Right lobe of liver (tissue), 6 donors: Measurements from ENCODE around the gene MPZL1. TPM values are rescaled to one million over a fixed set of nuclear protein-coding genes. Genes with fewer than 3 reads are reported as not detected.
A peak's percentile ranks its signal among the peaks of the same experiment; 100 is the strongest.

Experiments
- ATAC-seq, 4 donors: fragments of 200-7000 bp; cut with Tn5 transposase; one replicate each; pipeline ENCODE4 v1.9.1; 2020; ENCODE audit warnings: mild to moderate bottlenecking in 4 of 4, moderate library complexity in 4 of 4
- DNase-seq, 3 donors: peaks; one replicate each; pipeline ENCODE4 v3.0.0-alpha.2; 2020
- H3K27ac ChIP-seq, 3 donors: fragments of 200-600 bp; one replicate each; pipeline ENCODE4 v1.8.0; 2022
- H3K27me3 ChIP-seq, 2 donors: fragments of 200-600 bp; one replicate each; pipeline ENCODE4 v1.8.0; 2022
- H3K36me3 ChIP-seq, 4 donors: fragments of 200-600 bp; sonication (generic) in 1 of 4; one replicate each; pipeline versions ENCODE4 v1.5.1 to v1.8.0; 2017 to 2022; ENCODE audit warnings: control low read depth in 1 of 4
- H3K4me1 ChIP-seq, 4 donors: fragments of 200-600 bp; sonication (generic) in 1 of 4; one replicate each; pipeline versions ENCODE4 v1.5.1 to v1.8.0; 2017 to 2022; ENCODE audit warnings: control low read depth in 1 of 4
- H3K4me3 ChIP-seq, 3 donors: fragments of 200-600 bp; one replicate each; pipeline ENCODE4 v1.8.0; 2022
- H3K9me3 ChIP-seq, 4 donors: fragments of 200-600 bp; sonication (generic) in 1 of 4; one replicate each; pipeline versions ENCODE4 v1.5.1 to v1.8.0; 2017 to 2022; ENCODE audit warnings: control low read depth in 1 of 4
- POLR2A ChIP-seq: fragments of 450-650 bp; IDR thresholded peaks from one replicate; pipeline ENCODE4 v1.6.1; 2017; ENCODE audit warnings: antibody characterized with exemption, mild to moderate bottlenecking
- WGBS: methylation state at CpG from one replicate; pipeline ENCODE4 v1.1.6; 2018; ENCODE audit warnings: low coverage, low lambda C conversion rate; ENCODE audit not compliant: insufficient coverage; ENCODE audit errors: missing lambda C conversion rate; 5-methylcytosine and 5-hydroxymethylcytosine counted together
- intact Hi-C, 2 donors: fragments of 100-400 bp; cut with DNase I; formaldehyde crosslinking; loops; one replicate each; pipeline versions ENCODE4 v1.11.2 to v1.14.1; 2022
- total RNA-seq, 6 experiments: library from RNA; depleted of rRNA in 2 of 6; stranded (reverse); fragments of >200 nt in 2 of 6; fragmentation: NEBNext Ultra II Directional in 3 of 6; extraction: Animal tissue kit (Norgen Biotek cat#: 25700) in 3 of 6; gene quantifications; one replicate each; pipeline versions ENCODE4 v1.1.0 to v1.2.4, GENCODE V29; 2016 to 2023
- TF ChIP-seq, protein P1 (sequence below), 4 donors: fragments of 200-600 bp in 3 of 4; fragments of 450-650 bp in 1 of 4; IDR thresholded peaks; one replicate each; pipeline versions ENCODE4 v1.5.1 to v1.8.0; 2016 to 2022; ENCODE audit warnings: antibody characterized with exemption in 4 of 4, mild to moderate bottlenecking in 2 of 4
- donor health status: DM: no; HTN: yes; CAD: no.
- donor health status: DM: no; HTN: no; CAD: no.
- donor health status: DM: no; HTN: no; CAD: no.
- donor health status: DM: no; HTN: yes; CAD: no.
- donor health status: DM: no; HTN: yes; CAD: no.

MPZL1 gene
- total RNA-seq, 6 experiments from 2014 or later, result 15.7 to 43.3 (median 18.9) TPM

DNA sequence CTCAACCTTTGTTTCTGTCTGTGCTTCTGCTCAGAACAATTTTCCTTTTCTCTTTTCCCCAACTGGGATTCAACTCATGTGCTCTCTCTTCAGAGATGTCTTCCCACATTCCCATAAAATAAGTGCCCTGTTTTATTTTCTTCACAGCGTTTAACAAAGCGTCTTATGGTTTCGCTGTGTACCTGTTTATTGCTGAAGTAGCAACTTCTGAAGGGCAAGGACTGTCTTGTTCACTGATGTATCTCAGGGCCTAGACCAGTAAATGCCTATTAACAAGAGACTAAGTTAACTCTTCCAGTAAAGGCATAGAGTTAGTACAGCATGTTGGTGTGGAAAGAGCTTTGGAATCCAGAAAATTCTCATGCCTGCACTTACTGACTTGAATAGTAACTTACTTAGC, 42.9 kb upstream of the MPZL1 start:
- Histone ChIP-seq H3K27ac (no peak overlapping the region), H3K36me3 (peaks cover 0 to under 1% (median 0%) of the 10 kb centered on the region in 4 donors), H3K4me3 (no peak overlapping the region), H3K27me3 (no peaks in the 10 kb centered on the region), H3K4me1 (no peaks in the 10 kb centered on the region), H3K9me3 (no peaks in the 10 kb centered on the region)
- WGBS, result 97% methylated on average over 3 of the region's 3 CpGs
- ATAC-seq (no peak), DNase-seq (no peak)
- intact Hi-C loops, result no loop called here
- no peak for TF ChIP-seq POLR2A
- TF ChIP-seq, protein P1, sequence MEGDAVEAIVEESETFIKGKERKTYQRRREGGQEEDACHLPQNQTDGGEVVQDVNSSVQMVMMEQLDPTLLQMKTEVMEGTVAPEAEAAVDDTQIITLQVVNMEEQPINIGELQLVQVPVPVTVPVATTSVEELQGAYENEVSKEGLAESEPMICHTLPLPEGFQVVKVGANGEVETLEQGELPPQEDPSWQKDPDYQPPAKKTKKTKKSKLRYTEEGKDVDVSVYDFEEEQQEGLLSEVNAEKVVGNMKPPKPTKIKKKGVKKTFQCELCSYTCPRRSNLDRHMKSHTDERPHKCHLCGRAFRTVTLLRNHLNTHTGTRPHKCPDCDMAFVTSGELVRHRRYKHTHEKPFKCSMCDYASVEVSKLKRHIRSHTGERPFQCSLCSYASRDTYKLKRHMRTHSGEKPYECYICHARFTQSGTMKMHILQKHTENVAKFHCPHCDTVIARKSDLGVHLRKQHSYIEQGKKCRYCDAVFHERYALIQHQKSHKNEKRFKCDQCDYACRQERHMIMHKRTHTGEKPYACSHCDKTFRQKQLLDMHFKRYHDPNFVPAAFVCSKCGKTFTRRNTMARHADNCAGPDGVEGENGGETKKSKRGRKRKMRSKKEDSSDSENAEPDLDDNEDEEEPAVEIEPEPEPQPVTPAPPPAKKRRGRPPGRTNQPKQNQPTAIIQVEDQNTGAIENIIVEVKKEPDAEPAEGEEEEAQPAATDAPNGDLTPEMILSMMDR (IDR thresholded peaks at IDR 0.05), result no peak

DNA sequence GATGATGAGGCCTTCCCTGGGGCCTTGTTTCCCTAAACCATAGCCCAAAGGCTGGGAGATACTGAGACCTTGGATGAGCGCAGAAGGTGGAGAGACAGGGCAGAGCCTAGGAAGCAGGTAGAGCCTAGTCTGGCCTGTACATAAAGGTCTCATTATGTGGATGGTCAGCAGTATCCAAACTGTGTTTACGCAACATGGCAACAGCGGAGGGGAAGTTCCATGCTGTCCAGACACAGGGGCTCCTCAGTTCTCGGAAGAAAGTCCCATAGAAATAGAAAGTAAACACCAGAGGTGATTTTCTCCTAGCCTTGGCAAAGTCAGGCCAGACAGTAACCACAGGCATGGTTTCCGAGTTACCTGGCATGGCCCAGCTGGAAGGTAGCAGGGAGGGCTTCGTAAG, 42.1 kb upstream of the MPZL1 start:
- Histone ChIP-seq H3K27ac (no peak overlapping the region), H3K4me1 (no peaks in the 10 kb centered on the region), H3K4me3 (no peak overlapping the region), H3K27me3 (no peaks in the 10 kb centered on the region), H3K36me3 (no peaks in the 10 kb centered on the region), H3K9me3 (no peaks in the 10 kb centered on the region)
- TF ChIP-seq, protein P1 (IDR thresholded peaks at IDR 0.05), result no peak
- no peak for TF ChIP-seq POLR2A
- WGBS, result 84% methylated on average over 4 of the region's 6 CpGs
- intact Hi-C loops, result loop anchor here in 1 of 2 donors (10.0 kb wide), 1 partner anchor 75 kb away; no protein-coding TSS in a partner anchor
- DNase-seq (no peak), ATAC-seq (peak; percentile 33 to 62 (median 53))

DNA sequence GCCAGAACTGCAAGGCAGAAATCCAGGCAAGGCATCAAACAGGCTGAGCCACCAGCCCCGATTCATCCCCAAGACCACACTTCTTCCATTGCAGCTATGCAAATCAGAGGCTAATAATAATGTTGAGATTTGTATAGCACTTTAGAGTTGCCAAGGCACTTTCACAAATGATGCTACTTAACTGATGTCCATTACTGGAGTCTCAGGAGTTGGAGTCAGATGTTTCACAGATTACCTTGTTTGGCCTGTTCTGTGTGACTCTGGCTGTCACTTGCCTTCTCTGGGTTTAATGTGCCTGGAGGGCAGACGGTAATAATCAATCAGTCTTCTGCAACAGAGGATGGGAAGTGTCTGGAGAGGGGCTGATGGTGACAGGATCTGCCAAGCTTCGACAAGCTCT, 40.8 kb upstream of the MPZL1 start:
- intact Hi-C loops, result loop anchor here in 1 of 2 donors (10.0 kb wide), 1 partner anchor 76 kb away; no protein-coding TSS in a partner anchor
- WGBS, result 42% methylated on average over 2 of the region's 3 CpGs

DNA sequence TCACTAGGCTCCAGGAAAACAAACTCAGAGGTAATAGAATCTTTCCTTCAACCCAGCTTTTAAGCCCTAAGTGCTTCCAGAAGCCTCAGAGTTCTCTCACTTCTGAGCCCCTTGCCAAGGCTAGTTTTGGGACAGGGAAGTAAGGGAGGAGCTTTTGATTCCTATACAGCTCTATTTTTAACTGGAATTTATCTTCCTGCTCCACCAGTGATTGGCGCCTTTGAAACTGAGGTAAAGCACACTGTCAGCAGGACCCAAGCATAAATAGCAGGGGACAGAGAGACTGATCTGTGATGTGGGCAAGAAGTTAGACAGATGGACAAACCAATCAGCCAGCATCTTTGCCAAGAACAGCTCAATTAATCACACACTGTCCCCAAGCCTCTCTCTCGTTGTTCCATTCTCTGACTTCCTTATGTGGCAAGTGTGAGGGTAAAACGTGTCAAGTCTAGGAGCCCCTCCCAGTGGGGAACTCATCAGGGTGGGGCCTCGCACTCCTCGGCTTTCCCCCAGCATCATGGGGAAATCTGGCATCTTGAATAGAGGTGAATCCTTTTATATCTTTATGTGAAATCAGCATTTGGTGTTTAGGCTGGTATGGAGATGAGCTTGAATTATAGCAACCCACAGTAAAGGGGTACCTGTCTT, 40.2 kb upstream of the MPZL1 start:
- H3K4me3 ChIP-seq, result no peak overlapping the region
- peak in 3 of 4 donors; percentile 30 to 46 (median 42) for ATAC-seq
- H3K4me1 ChIP-seq, result no peaks in the 10 kb centered on the region
- no peaks in the 10 kb centered on the region for H3K27me3 ChIP-seq
- intact Hi-C loops, result loop anchor here in 1 of 2 donors (10.0 kb wide), 1 partner anchor 77 kb away; no protein-coding TSS in a partner anchor
- no peaks in the 10 kb centered on the region for H3K9me3 ChIP-seq
- DNase-seq, result no peak
- no peak for TF ChIP-seq POLR2A
- TF ChIP-seq, protein P1 (IDR thresholded peaks at IDR 0.05), result no peak
- H3K36me3 ChIP-seq, result no peaks in the 10 kb centered on the region
- no peak overlapping the region for H3K27ac ChIP-seq
- WGBS, result 48% methylated on average over 4 of the region's 5 CpGs

More for the DNA sequence above, 40.8 kb upstream of the MPZL1 start:
- no peak for ATAC-seq
- TF ChIP-seq, protein P1 (IDR thresholded peaks at IDR 0.05), result no peak
- no peak for TF ChIP-seq POLR2A
- Histone ChIP-seq H3K4me3 (no peak overlapping the region), H3K4me1 (no peaks in the 10 kb centered on the region), H3K27me3 (no peaks in the 10 kb centered on the region), H3K27ac (no peak overlapping the region), H3K36me3 (no peaks in the 10 kb centered on the region), H3K9me3 (no peaks in the 10 kb centered on the region)
- DNase-seq, result no peak
